8988T (cell line): ENCODE measurements around the gene OSBPL10.
"Not testable (repeated sequence)": the region's sequence is repeated elsewhere in the genome, so short reads cannot be mapped to it uniquely, and the experiment has no call there.

Experiments
- DNase-seq: peaks from one replicate; pipeline ENCODE4 v3.0.0; 2011

Gene OSBPL10

DNA sequence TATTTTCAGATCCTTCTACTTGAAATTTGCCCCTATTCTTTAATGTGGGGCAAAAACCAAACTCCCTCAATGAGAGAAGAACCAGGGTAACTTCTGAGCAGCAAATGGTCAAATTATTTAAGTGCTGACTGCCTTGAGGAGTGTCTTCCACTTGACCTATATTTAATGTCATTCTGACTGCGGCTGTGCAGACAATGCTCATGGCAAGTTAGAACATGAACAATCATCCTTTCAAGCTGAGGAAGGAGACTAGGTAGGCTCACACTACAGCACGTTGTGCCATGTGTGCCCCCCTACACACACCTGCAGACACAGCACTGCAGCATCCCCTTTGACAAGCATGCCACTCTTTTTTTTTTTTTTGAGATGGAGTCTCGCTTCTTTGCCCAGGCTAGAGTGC is 98.2 kb downstream of the OSBPL10 start:
- DNase-seq, result no peak

DNA sequence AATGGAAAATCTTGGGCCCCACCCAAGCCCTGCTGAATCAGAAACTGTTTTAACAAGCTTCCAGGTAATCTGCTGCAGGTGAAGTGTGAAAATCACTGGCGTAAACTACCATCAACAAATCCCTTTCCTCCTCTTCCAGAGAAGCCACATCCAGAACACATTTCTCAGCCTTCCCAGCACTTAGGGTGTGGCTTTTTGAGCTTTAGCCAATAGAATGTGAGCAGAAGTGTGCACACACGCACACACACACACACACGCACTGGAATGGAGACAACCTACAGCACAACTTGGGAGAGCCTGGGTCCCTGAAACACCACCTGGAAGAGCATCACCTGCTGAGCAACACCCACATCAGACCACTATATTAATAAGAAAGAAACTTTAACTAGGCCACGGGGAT is 98.6 kb downstream of the OSBPL10 start:
- no peak for DNase-seq

DNA sequence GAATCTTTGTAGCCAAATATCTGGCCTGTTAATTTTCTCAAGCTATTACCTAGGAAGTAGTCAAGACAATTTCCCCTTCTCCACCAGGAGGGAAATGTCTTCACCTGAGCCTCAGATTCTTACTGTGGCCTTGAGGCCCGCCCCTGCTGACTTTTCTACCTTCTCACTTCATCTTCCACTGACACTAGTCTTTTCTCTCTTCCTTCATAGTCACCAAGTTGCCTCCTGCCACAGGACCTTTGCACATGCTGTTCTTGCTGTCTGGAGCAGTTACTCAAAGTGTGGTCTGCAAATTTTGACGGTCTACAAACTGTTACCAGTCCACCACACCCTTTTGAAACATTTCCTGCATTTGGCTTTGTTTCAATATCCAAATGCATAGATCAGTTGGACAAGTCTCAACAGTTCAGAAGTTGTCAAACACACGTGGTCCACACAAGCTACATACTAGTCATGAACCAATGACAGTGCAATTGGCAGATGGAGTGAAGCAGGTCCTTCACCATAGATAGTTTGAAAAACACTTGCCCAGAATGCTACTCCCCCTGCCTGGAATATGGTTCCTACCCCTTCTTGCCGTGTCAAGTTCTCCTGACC is 100.5 kb downstream of the OSBPL10 start:
- no peak for DNase-seq

DNA sequence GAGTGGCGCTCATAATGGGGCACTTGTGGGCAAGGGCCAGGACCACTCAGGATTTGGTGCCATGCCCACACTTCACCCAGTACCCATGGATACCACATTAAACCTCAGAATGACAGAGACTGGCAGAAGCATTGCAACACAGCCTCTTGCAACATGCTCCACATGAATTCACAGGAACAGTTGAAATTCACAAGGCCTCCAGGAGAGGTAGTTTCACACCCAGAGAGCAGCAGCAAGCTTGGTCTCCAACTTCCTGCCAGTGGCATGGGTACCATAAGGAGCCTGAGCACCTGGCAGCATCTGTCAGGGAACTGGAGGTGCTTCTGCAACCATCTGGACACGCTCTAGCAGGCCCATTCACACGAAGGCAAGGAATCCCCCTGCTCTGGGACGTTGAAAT is 101.0 kb downstream of the OSBPL10 start:
- no peak for DNase-seq

DNA sequence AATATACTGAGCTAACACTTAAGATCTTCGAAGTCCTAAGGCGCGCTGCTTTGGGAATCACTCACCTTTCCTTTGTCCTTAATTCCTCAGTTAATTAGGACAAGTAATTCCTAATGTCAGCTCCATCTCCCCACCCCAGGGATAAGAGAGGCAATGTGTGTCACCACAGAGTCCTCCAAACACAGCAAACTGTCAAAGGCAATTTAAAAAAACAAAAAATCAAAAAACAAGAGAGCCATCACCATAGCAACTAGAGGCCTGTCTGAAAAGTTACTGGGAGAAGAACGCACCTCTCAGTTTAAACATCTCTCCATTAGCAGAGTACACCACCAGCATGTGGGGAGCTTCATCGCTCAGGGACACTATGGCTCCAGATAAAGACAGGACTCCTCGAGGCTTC is 101.7 kb downstream of the OSBPL10 start:
- DNase-seq, result no peak

DNA sequence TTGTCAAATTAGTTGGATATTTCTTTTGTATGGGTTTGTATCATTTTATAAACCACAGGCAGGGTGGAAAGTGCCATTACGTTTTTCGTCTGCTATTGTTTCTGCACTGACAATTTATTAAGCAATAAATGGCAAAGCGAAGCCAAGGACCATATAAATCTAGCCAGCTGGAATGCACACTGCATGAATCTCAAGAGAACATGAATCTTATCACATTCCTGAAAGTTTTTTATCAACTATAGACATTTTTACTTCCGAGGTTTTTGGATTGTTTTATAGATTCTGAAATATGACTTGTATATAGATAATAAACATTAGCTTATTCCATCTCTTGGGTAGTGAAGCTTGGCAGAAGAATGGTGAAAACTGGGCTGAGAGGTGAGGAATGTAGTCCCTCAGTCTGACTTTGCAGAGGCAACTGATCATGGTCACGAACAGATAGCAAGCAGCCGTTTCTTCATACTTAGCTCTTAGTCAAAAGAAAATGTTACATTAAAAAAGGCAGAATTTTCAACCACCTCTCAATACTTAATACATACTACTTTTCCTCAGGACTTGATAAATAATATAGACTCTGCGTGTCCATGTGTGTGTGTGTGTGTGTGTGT is 102.7 kb downstream of the OSBPL10 start:
- DNase-seq, result no peak

DNA sequence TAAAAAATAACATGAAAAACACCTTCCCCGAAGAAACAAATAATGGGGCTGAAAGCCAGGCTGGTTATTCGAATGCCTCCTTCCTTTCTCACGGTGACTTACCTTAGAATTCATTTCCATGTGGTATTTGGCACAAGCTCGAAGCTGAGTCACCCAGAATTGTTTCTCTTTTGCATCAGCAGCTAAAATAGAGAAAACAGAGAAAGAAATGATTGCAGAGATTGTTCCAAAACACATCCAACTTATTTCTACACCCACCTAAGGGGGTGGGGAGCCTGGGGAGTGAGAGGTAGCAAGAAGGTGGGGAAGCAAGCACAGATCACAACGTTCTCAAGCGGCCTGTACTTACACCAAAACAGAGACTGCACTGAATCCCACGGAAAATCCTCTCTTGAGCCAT is 104.7 kb downstream of the OSBPL10 start:
- DNase-seq, result no peak

GRCh38 chr3:31875437-31875836 is 105.6 kb downstream of the OSBPL10 start:
- DNase-seq, result no peak

DNA sequence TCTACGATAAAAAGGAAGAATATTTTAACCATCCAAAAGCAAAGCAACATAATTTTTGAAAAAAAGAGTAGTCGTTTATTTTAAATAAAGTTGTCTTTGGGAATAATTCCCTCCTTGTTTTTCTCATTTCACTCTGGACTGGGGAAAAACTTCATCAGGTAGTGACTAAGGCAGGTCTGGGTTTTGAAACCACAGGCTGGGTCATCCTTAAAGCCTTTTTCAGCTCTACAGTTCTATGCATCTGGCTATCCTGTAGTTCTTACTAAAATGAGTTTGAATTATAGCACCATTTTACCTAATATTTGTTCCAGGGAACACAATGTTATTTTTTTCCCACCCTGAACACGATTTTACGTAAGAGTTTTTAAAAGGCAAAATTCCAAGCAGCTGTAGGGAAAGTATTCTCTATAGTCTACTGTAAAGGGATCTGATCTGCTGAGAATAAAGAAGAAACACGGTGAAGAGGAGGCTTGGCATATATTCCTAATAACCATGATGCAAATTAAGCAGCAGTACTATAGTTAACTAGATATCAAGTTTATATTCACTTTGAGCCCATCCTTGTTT is 107.7 kb downstream of the OSBPL10 start:
- DNase-seq, result no peak

DNA sequence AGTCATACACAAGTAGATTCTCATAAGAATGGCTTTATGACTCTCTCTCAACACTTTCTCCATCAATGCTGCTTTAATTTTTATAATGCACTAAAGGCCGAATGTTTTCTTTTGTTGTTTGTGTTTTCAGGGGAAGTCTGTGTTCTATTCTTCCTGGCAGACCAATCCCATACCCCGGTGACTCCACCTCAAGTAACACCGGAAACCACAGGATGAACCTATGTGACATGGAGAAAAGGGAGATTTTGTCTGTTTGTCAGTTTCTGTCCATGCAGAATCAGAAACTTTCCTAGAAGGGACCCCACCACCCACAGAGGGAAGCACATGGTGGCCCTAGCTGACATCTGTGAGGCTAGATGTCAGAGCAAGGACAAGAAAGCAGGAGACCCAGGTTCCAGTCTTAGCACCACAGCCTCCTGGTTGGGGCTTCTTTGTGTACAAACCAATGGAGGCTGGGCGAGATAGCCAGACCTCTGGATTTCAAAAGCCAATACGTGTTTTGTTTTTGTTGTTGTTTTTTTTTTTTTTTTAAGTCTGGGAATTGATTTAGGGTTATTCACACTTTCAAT is 109.0 kb downstream of the OSBPL10 start:
- no peak for DNase-seq

GRCh38 chr3:31870111-31870510 is 111.0 kb downstream of the OSBPL10 start:
- DNase-seq, result not testable (repeated sequence)

DNA sequence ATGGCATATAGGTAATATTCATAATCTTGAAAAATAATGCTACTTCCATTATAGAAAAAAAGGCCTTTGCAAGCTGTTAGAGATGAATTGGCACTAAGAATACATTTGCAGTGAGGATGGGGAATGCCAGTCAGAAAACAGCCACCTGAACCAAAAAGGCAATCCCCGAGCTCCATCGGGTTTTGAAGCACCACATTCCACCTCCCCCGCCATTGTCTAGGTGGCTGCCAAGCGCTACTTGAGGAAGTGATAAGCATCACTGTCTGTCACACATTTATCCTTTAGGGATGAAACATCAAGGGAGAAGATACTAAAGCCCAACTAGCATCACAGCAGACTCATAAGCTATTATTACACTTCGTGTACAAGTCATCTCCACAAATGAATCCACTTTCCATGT is 112.8 kb downstream of the OSBPL10 start:
- DNase-seq, result no peak

- DNase-seq, result no peak
These were observed 118.3 kb downstream of the OSBPL10 start for GRCh38 chr3:31862666-31863279.

DNA sequence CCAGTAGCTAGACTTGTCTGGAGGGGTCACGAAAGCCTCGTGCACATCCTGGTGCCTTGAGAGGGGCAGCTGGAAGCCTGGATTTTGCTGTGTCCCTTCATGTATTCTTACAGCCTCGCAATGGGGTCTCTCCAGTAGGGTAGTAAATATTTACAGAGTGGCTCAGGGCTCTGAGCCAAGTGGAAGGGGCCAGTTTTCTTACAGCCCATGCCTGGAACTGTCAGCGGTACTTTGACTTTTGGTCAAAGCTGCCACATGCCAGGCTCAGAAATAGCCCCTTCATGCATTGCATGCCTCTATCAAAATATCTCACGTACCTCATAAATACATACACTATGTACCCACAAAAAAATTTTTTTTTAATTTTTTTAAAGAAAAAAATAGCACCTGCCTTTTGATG is 119.2 kb downstream of the OSBPL10 start:
- no peak for DNase-seq

- DNase-seq, result not testable (repeated sequence)
These were observed 120.4 kb downstream of the OSBPL10 start for GRCh38 chr3:31860642-31861041.

DNA sequence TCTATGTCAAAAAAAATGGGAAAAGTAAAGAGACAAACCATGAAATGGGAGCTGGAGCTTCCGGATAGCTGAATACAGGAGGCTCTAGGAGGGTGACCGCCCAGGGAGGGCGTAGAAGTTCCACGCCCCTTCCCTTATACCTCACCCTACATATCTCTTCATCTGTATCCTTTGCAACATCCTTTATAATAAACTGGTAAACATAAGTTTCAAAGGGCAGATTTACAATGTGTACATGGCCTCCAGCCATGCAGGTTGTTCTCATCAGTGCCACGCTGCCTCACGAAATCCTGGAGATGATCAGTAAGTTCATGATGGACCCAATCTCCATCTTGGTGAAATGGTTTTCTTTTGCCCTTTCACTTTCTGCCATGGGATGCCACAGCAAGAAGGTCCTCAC is 121.8 kb downstream of the OSBPL10 start:
- DNase-seq, result no peak

- DNase-seq, result no peak
These were observed 122.6 kb downstream of the OSBPL10 start for GRCh38 chr3:31858439-31858838.

- DNase-seq, result no peak
These were observed 127.5 kb downstream of the OSBPL10 start for GRCh38 chr3:31853580-31853979.

GRCh38 chr3:31851278-31851677 is 129.8 kb downstream of the OSBPL10 start:
- no peak for DNase-seq

DNA sequence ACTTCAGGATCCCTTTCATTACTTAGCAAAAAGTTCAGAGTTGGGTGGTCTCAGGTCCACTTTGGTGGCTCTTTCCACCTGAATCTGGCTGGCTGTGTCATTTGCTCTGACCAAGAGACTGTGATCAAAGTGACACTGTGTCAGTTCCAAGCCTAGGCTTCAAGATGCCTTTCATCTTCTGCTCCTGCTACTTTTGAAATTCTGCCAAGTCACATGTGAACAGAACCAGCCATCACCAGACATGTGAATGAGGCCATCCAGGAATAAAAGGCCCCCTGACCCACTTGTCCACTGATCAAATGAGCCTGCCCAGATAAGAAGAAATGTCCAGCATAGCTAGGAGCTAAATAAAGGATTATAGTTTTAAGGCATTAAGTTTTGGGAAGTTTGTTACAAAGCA is 132.2 kb downstream of the OSBPL10 start:
- no peak for DNase-seq

DNA sequence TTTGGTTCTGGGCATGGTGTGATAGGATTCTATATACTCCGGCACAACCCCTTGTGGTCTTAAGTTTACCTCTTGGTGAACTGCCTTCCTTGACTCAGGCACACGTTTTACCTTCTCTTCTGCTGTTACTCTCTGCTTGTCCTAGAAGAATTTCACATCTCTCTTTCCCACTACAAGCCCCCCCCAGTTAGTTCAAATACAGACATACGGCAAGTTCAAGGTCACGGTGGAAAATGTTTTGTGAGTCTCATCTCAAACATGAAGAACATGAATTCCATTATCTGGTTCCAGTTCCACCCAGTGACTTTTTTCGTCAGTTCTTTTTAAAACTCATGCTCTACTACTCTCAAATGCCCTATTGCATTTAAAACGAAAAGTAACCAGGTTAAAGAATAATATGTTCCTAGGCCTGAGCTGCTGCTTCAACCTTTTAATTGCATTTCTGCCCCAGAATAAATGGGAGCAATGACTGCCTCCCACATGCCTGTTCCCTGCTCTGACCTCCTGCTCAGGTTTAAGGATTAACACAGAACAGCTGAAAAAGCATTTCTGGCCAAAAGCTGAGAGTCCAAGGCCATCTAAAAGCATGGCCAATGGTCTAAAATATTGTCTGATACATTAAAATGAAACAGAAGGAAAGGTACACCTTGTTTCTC is 132.8 kb downstream of the OSBPL10 start:
- DNase-seq, result no peak

GRCh38 chr3:31847760-31848159 is 133.3 kb downstream of the OSBPL10 start:
- DNase-seq, result no peak

- no peak for DNase-seq
These were observed 139.5 kb downstream of the OSBPL10 start for GRCh38 chr3:31841515-31841914.

DNA sequence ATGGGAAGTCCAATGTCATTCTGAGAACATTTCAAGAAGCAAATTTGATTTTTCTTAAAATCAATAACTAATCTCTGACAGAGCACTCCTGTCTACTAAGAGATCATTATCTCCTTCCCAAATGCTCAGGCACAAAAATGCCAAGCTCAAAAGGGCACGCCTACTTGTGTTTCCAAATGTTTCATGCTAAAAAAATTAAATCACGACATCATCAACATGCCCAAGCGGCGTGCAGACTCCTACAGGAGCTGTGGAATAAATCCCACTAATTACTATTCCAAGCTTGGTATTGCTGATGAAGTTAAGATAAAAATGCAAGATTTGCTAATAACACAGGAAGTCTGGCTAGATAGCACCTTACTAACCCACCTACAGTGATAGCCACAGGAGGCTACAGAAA is 140.8 kb downstream of the OSBPL10 start:
- no peak for DNase-seq
